H9 (cell line): ENCODE results near the gene CDC25B. TPM values are rescaled to one million over a fixed set of nuclear protein-coding genes. Genes with fewer than 3 reads are reported as not detected.

Experiments
- DNase-seq: peaks from one replicate; pipeline ENCODE4 v3.0.0-alpha.2; 2017
- H2AFZ ChIP-seq: one replicate; pipeline ENCODE4 v1.6.1; 2013; ENCODE audit warnings: mild to moderate bottlenecking, low read length, control low read depth, moderate library complexity
- H2AK5ac ChIP-seq: 2 replicates; pipeline ENCODE4 v1.6.1; 2013; ENCODE audit warnings: low read length, control low read depth, mixed read lengths; ENCODE audit not compliant: insufficient read length
- H2BK120ac ChIP-seq: one replicate; pipeline ENCODE4 v1.6.1; 2013; ENCODE audit warnings: low read depth, mild to moderate bottlenecking, low read length, control low read depth, inconsistent platforms; ENCODE audit not compliant: poor library complexity, severe bottlenecking
- H2BK12ac ChIP-seq: 2 replicates; pipeline ENCODE4 v1.6.1; 2013; ENCODE audit warnings: low read length, control low read depth, mixed read lengths, low read depth; ENCODE audit not compliant: insufficient read length
- H2BK15ac ChIP-seq: 2 replicates; pipeline ENCODE4 v1.6.1; 2013; ENCODE audit warnings: low read depth, low read length, control low read depth
- H2BK20ac ChIP-seq: one replicate; pipeline ENCODE4 v1.6.1; 2013; ENCODE audit warnings: low read depth, mild to moderate bottlenecking, low read length, control low read depth, inconsistent platforms; ENCODE audit not compliant: poor library complexity, severe bottlenecking
- H2BK5ac ChIP-seq: 2 replicates; pipeline ENCODE4 v1.6.1; 2013; ENCODE audit warnings: low read length, control low read depth, mixed read lengths; ENCODE audit not compliant: insufficient read length
- H3K14ac ChIP-seq: 2 replicates; pipeline ENCODE4 v1.6.1; 2013; ENCODE audit warnings: low read length, control low read depth; ENCODE audit not compliant: insufficient read depth
- H3K18ac ChIP-seq: 2 replicates; pipeline ENCODE4 v1.6.1; 2013; ENCODE audit warnings: low read depth, mild to moderate bottlenecking, mixed read lengths, low read length, control low read depth; ENCODE audit not compliant: insufficient read length
- H3K23ac ChIP-seq: 2 replicates; pipeline ENCODE4 v1.6.1; 2013; ENCODE audit warnings: low read length, control low read depth, mixed read lengths, low read depth; ENCODE audit not compliant: insufficient read length
- H3K23me2 ChIP-seq: 2 replicates; pipeline ENCODE4 v1.6.1; 2013; ENCODE audit warnings: low read depth, mild to moderate bottlenecking, mixed read lengths, low read length, control low read depth; ENCODE audit not compliant: insufficient read length, poor library complexity, severe bottlenecking
- H3K27ac ChIP-seq: 2 replicates; pipeline ENCODE4 v1.5.1; 2013; ENCODE audit warnings: low read length, control low read depth, mixed read lengths, low read depth; ENCODE audit not compliant: insufficient read length
- H3K27me3 ChIP-seq: 2 replicates; pipeline ENCODE4 v1.6.1; 2013; ENCODE audit warnings: low read length, control low read depth, inconsistent platforms; ENCODE audit not compliant: insufficient read depth
- H3K4ac ChIP-seq: 2 replicates; pipeline ENCODE4 v1.6.1; 2013; ENCODE audit warnings: low read depth, mild to moderate bottlenecking, control low read depth, inconsistent platforms, low read length, moderate library complexity
- H3K4me1 ChIP-seq: 2 replicates; pipeline ENCODE4 v1.6.1; 2013; ENCODE audit warnings: low read length, control low read depth, inconsistent platforms; ENCODE audit not compliant: insufficient read depth
- H3K4me2 ChIP-seq: 2 replicates; pipeline ENCODE4 v1.6.1; 2013; ENCODE audit warnings: low read length, control low read depth, mixed read lengths; ENCODE audit not compliant: insufficient read length, insufficient read depth
- H3K56ac ChIP-seq: 2 replicates; pipeline ENCODE4 v1.6.1; 2013; ENCODE audit warnings: low read depth, mild to moderate bottlenecking, mixed read lengths, low read length, control low read depth; ENCODE audit not compliant: insufficient read length
- H3K79me1 ChIP-seq: 2 replicates; pipeline ENCODE4 v1.6.1; 2013; ENCODE audit warnings: low read depth, mild to moderate bottlenecking, moderate library complexity, low read length, control low read depth, inconsistent platforms; ENCODE audit not compliant: insufficient read depth, poor library complexity, severe bottlenecking
- H3K79me2 ChIP-seq: 2 replicates; pipeline ENCODE4 v1.6.1; 2013; ENCODE audit warnings: low read length, control low read depth, inconsistent platforms; ENCODE audit not compliant: insufficient read depth
- H3K9ac ChIP-seq: 2 replicates; pipeline ENCODE4 v1.6.1; 2013; ENCODE audit warnings: low read length, control low read depth, mixed read lengths; ENCODE audit not compliant: insufficient read length; ENCODE audit errors: extremely low read depth
- H3K9me3 ChIP-seq: one replicate; pipeline ENCODE4 v1.6.1; 2013; ENCODE audit warnings: low read depth, low read length, inconsistent platforms; ENCODE audit not compliant: control insufficient read depth
- H3T11ph ChIP-seq: one replicate; pipeline ENCODE4 v1.6.1; 2013; ENCODE audit warnings: mild to moderate bottlenecking, low read length, control low read depth, inconsistent platforms
- H4K20me1 ChIP-seq: one replicate; pipeline ENCODE4 v1.6.1; 2013; ENCODE audit not compliant: control insufficient read depth, insufficient read length, insufficient read depth
- H4K5ac ChIP-seq: 2 replicates; pipeline ENCODE4 v1.6.1; 2013; ENCODE audit warnings: low read depth, mild to moderate bottlenecking, mixed read lengths, low read length, control low read depth; ENCODE audit not compliant: insufficient read length
- H4K8ac ChIP-seq: replicated peaks from 2 replicates; pipeline ENCODE4 v1.6.1; 2013; ENCODE audit warnings: low read length, control low read depth, mixed read lengths, low read depth; ENCODE audit not compliant: insufficient read length
- H4K91ac ChIP-seq: 2 replicates; pipeline ENCODE4 v1.6.1; 2013; ENCODE audit warnings: low read depth, mild to moderate bottlenecking, moderate library complexity, mixed read lengths, low read length, control low read depth; ENCODE audit not compliant: insufficient read length
- H3K27ac Mint-ChIP-seq, 3 experiments: 2 replicates in 2 of 3; 3 replicates in 1 of 3; pipeline ENCODE4 v1.8.0; 2020 to 2021; ENCODE audit warnings: mixed read lengths in 3 of 3, mild to moderate bottlenecking in 1 of 3, moderate library complexity in 1 of 3
- H3K27me3 Mint-ChIP-seq: 2 replicates; pipeline ENCODE4 v1.8.0; 2021; ENCODE audit warnings: low read depth, mild to moderate bottlenecking, moderate library complexity, mixed read lengths
- H3K36me3 Mint-ChIP-seq, 3 experiments: 2 replicates in 2 of 3; 3 replicates in 1 of 3; pipeline ENCODE4 v1.8.0; 2020 to 2021; ENCODE audit warnings: low read depth in 3 of 3, mixed read lengths in 3 of 3; ENCODE audit not compliant: insufficient read depth in 1 of 3
- H3K4me1 Mint-ChIP-seq, 2 experiments: 2 replicates each; pipeline ENCODE4 v1.8.0; 2020; ENCODE audit warnings: mixed read lengths in 2 of 2
- H3K4me3 Mint-ChIP-seq, 2 experiments: 2 replicates in 1 of 2; 3 replicates in 1 of 2; pipeline ENCODE4 v1.8.0; 2020 to 2021; ENCODE audit warnings: mild to moderate bottlenecking in 2 of 2, mixed read lengths in 2 of 2, moderate library complexity in 1 of 2
- H3K9me3 Mint-ChIP-seq, 2 experiments: 2 replicates in 1 of 2; 3 replicates in 1 of 2; pipeline ENCODE4 v1.8.0; 2020; ENCODE audit warnings: mild to moderate bottlenecking in 2 of 2, mixed read lengths in 2 of 2, moderate library complexity in 1 of 2
- CTCF ChIP-seq: fragments of 200-600 bp; sonication (generic); conservative IDR thresholded peaks from 3 replicates; pipeline ENCODE4 v1.8.0; 2021; ENCODE audit warnings: antibody characterized with exemption, mild to moderate bottlenecking
- WGBS: extraction: QIAGEN DNeasy Blood & Tissue Kit; methylation state at CpG from one replicate; pipeline ENCODE4 v1.1.7; 2013; ENCODE audit warnings: missing lambda C conversion rate, low lambda C conversion rate, mixed read lengths; ENCODE audit not compliant: insufficient read length; ENCODE audit errors: extremely low coverage; 5-methylcytosine and 5-hydroxymethylcytosine counted together
- total RNA-seq: library from RNA; stranded (reverse); gene quantifications from 2 replicates; pipeline ENCODE4 v1.2.1, GENCODE V29; 2021

Gene CDC25B
- total RNA-seq, 1 experiment from 2014 or later: 24.0 TPM

- WGBS: no CpG with 5 or more reads among the region's 16 CpGs
- Histone ChIP-seq H3T11ph (no peak overlapping the region), H2BK120ac (no peak overlapping the region), H3K4me2 (no peak overlapping the region), H3K14ac (no peak overlapping the region), H2BK15ac (no peak overlapping the region), H3K23me2 (peaks cover 30% of the 10 kb centered on the region), H3K4me1 (peaks cover 2% of the 10 kb centered on the region; the same call in 1 of the 2 replicates), H4K20me1 (no peaks in the 10 kb centered on the region), H3K56ac (no peak overlapping the region), H3K27ac (no peak overlapping the region), H2AK5ac (no peak overlapping the region), H3K79me1 (no peaks in the 10 kb centered on the region), H4K8ac (no peak overlapping the region), H2BK5ac (no peak overlapping the region), H3K27me3 (peaks cover 13% of the 10 kb centered on the region), H3K9ac (no peak overlapping the region), H3K4ac (no peak overlapping the region), H4K5ac (no peak overlapping the region), H3K18ac (no peak overlapping the region), H3K9me3 (no peaks in the 10 kb centered on the region), H2AFZ (no peak overlapping the region), H4K91ac (no peak overlapping the region), H2BK20ac (no peak overlapping the region), H2BK12ac (no peak overlapping the region), H3K23ac (no peak overlapping the region), H3K79me2 (no peaks in the 10 kb centered on the region)
- Mint-ChIP-seq H3K9me3 (no peaks in the 10 kb centered on the region), H3K36me3 (peaks cover 5 to 6% (median 5%) of the 10 kb centered on the region in 3 experiments; a peak in 5 of 7 replicates), H3K27ac (no peak overlapping the region), H3K4me1 (peaks cover 16 to 28% of the 10 kb centered on the region in 2 experiments), H3K27me3 (peaks cover 68% of the 10 kb centered on the region), H3K4me3 (no peak overlapping the region)
- TF ChIP-seq CTCF: no peak
- DNase-seq: no peak
These were observed 48.0 kb upstream of the CDC25B start for GRCh38 chr20:3748073-3748472.
